NCI-H1417 (cell line): ENCODE data around the gene VWA8.
"Not testable (repeated sequence)": the region's sequence is repeated elsewhere in the genome, so short reads cannot be mapped to it uniquely, and the experiment has no call there.

Source experiments
- DNase-seq, 3 experiments: peaks; one replicate each; lab custom pipeline; 2025; lab: John Stamatoyannopoulos, UW

The VWA8 gene

DNA sequence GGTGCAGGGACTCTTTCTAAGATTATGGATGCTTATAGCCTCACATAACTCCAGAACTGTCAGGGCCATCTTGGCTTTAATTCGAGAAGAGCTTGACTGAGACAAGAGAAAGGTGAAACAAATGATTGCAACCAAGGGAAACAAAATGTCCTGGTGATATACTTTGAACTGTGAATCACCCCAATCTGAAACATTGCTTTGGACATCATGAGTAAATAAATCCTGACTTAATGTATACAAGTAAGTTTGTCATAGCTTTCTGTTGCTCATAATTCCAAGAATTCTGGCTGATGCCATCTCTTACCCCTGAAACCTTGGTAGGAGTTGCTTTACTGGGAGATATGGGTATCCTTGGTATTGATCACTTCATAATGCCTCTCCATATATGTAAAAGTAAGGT lies 5.8 kb upstream of the VWA8 start:
- DNase-seq, result no peak

DNA sequence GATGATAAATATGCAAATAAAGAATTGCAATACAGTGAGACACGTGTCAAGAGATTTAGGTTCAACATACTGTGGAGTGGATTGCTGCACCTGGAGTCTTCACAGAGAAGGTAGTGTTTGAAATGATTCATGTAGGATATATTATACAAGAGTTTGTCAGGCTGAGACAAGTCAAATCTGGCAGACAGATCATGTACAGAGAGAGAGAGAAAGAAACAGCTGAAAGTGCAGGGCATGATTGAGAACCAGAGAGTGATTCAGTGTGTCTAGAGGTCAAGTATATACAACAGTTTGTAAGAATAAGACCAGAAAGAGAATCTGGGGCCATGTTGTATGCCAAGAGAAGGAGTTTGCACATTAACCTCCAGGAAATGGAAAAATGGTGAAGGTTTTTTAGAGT lies 2.1 kb upstream of the VWA8 start:
- DNase-seq, result no peak

DNA sequence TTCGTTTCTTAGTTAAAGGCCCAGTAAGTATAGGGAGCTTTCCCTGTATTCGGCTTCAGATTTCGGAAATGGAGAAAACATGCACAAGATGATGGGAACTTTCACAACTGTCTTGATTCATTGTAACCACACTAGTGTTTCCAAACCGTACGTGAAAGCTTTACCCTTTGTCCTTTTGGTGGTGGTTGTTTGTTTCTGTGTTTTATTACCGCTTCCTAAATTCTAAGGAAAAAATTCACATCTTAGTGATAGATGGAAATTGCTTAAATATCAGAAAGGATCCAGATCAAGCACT lies 504 bp upstream of the VWA8 start:
- no peak for DNase-seq

DNA sequence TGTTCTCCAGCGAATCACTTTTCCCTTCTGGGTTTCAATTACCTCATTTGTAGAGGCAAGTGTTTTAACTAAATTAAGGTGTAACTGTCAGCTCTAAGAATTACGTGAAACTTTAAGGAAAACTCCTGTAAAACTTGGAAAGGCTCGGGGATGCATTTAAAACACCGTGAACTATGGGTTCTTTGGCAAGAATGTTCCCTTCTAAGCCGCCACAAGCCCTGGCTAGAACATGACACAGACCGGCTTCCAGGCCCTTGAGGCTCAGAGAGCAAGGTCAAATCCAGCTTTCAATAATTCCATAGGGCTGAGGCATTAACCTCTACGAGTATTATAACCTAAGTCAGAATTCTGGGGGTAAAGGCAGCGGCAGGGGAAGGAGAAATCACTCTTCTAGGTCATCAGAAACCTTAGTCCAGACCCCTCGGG lies 685 bp downstream of the VWA8 start:
- peak in 2 of 3 experiments; percentile 27 to 66 for DNase-seq

DNA sequence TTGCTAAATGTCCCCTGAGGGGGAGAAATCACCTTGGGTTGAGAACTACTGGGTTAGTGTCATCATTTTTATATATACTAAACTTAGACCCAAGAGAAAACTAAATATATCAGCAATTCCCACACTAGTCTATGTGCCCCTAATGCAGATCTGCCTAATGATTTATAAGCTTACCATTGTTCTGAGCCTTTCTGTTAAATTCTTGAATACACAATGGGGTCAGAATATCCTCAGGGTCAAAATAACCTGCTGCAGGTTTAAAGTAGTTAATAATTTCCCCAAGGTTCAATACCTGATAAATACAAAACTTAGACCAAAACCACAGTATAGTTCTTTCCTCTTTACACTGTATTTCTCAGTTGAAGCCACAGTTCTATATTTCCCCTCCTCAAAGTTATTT lies 4.6 kb downstream of the VWA8 start:
- DNase-seq, result no peak

DNA sequence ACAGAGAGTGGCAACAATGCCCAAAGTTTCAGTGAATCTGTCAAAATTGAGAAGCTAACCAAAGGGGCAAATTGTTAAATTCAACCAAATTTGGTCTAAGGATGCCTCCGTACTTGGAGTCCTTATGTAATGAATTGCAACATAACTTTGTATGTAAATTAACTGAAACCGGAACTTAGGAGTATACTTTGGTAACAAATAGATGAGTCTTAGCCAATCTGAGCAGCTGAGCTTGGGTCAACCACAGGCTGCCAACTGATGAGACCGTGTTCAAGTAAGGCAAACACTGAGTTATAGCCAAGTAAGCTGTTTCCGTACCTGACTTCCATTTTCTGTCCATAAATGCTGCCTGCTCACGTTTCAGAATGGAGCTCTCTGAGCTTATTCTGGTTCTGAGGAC lies 5.3 kb downstream of the VWA8 start:
- DNase-seq, result no peak

DNA sequence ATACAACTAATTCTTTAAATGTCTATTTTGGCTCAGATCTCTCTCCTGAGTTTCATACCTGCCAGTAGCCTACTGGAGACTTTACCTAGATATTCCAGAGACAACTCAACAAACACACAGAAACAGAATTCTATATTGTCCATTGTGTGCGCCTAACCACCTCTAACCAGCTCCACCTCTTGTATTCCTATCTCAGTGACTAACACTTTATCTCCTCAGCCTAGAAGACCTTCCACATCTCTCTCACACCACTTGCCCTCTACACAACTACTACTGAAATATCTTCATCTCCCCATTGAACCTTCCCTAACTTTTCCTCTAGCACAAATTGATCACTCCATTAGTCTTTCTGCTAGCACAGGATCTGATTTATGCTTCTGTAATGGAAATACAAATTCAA lies 6.7 kb downstream of the VWA8 start:
- DNase-seq, result no peak

DNA sequence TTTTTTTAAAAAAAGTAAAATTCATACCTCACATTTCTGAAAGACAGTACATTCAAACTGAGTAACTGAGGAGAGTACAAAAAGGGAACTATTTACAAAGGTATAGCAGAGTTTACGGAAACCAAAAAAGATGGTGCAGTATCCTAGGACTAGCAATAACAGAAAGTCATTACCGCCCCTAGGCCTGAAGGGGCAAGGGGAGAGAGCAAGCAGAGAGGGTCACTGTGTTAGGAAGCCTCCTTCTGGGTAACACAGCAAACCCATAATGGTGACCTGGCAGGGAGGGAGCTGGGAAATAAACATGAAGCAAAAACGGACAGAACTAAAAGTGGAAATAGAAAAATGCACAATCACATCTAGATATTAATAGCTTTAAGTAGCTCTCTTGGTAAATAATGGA lies 8.2 kb downstream of the VWA8 start:
- no peak for DNase-seq

DNA sequence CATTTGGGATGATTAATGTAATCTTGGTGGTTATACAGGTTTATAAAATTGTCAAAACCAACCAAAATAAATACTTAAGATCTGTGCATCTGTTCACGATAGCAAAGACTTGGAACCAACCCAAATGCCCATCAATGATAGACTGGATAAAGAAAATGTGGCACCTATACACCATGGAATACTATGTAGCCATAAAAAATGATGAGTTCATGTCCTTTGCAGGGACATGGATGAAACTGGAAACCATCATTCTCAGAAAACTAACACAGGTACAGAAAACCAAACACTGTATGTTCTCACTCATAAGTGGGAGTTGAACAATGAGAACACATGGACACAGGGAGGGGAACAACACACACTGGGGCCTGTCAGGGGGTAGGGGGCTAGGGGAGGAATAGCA lies 11.8 kb downstream of the VWA8 start:
- not testable (repeated sequence) for DNase-seq

DNA sequence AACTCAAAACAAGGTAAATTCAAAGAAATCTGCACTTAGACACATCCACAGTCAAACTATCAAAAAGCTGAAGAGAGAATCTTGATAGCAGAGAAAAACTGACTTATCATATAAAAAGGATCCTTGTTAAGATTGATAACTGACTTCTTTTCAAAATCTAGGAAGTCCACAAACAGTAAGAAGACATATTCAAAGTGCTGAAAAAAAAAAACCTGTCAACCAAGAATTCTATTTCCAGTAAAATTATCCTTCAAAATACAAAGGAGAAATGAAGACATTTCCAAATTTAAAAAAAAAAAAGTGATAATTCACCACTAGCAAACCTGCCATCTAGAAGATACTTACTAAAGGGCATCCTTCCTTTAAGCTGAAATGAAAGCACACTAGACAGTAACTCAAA lies 15.0 kb downstream of the VWA8 start:
- DNase-seq, result no peak

DNA sequence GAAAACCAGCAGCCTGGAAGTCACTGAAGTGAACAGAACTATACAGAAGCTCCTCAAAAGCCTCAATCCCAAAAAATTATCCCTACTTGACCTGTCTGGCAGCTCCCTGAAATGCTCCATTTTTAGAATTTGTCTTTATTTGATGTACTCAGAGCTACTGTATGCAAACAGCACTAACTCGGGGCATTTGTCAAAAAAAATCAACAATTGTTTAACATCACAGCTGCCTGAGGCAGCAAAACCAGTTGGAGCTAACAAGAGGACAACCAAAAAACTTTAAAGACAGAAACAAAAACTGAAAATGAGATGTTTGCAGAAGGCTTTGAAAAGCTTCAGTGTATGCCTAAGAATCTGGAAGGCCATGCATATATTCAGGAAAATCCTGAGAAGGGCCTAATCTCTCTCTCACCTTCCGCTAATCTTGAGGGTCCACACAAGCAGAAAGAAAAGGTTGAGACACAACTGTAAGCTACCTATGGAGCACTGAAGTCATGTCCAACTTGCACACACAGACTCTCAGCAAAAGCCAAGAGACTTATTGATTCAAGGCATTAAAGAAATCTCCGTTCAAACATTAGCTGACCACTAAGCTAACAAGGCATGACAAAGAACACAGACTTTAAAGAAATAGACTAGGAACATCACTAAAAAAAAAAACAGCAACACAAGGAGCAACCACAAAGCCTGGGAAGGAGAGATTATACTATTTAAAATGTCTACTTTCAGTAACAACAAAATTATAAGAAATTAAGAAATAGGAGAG lies 16.1 kb downstream of the VWA8 start:
- DNase-seq, result no peak

DNA sequence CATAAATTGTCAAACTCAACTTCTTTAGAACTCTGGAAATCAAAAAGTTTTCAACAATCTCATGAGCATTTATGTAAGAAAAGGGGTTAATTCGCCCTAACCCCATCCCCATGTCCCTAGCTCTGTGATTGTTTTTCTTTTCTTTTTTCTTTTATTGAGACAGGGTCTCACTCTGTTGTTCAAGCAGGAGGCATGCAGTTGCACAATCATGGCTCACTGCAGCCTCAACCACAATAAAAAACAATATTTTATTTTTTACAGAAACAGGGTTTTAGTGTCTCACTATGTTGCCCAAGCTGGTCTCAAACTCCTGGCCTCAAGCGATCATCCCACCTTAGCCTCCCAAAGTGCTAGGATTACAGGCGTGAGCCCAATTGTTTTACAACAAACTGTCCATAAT lies 16.7 kb downstream of the VWA8 start:
- DNase-seq, result no peak

DNA sequence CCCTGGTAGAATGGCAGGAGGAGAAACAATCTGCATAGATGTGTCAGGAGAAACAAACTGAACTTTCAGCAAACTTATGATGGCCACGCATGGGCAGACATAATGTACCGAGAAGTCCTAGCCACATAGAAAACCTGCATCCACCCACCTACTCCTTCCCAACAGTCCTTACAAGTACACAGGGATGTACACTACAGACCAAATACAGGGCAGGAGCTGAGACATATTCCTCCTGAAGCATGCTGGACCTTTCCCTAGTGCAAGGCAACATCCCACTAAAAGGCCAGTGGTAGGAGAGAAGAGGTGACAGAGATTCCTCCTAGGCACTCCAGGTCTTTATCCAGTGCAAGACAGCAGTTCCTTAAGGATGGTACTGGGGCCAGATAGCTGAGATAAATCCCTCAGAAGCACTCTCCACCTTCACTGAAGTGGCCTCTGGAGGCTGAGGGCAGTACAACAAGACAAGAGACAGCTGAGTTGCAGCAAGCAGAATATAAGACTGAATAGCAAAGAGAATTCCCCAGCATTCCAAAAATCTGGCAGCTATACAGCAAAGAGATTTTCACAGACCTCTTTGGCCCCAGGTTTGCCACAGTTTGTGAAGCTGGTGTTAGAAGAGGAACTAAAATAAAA lies 18.3 kb downstream of the VWA8 start:
- DNase-seq, result peak in 1 of 3 experiments; percentile 16

DNA sequence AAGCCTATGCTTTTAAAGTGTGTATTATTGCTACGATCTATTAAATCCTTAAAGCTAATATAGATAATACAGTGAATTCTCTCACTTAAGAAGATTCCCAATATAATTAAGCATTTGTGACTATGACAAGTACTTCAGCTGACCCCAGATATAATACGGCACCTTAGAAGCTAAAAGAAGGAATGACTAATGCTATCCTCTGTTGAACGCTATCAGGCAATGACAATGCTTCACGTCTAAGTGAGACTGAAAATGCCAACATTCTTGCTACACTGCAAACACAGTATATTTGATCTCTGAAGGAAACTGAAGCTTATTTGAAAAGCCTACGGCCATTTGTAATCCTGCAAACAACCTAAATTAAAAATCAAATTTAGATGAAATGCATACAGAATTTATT lies 19.7 kb downstream of the VWA8 start:
- no peak for DNase-seq

DNA sequence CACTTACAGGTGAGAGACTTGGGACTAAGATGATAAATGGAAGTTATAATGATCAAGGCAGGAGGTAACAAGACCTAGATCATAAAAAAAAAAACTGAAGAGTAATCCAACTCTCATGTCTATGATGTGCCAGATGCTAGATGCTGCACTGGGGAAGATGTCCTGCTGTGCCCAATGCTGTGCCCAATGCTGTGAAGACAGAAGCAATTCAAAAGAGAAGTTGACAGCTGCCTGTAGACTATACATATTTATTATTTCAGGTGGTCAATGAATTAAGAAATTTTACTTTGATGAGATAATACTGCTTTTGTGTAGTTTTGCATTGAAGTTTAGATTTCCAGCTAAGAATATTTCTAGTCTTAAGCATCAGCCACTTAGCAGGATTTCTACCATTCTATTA lies 21.5 kb downstream of the VWA8 start:
- DNase-seq, result peak in 1 of 3 experiments; percentile 6

DNA sequence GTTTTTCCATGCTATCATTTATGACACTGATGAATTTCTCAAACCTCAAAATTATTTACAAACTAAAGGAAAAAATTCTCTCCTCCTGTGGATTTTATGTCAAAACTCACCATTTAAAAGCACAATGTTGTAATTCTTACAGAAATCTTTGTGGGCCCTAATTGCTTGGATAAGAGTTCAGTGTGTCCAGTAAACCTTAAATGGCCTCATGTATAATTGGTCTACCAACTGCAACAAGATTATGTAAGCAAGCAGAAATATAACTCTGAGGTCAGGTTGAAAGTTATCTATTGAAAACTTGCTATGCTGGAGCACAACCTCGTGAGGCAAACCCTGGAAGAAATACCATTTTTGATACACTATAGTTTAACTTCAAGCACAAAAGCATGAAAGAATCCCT lies 22.0 kb downstream of the VWA8 start:
- no peak for DNase-seq

DNA sequence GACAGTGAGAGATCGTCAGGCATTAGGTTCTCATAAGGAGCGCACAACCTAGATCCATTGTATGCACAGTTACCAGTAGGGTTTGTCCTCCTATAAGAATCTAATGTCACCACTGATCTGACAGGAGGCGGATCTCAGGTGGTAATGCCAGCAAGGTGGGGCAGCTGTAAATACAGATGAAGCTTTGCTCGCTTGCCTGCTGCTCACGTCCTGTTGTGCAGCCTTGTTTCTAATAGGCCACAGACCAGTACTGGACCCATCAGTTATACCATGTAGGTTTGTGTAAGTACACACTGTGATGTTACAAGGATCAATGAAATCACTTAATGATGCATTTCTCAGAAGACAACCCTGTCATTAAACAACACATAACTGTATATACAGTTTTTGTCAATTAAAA lies 23.5 kb downstream of the VWA8 start:
- DNase-seq, result no peak

DNA sequence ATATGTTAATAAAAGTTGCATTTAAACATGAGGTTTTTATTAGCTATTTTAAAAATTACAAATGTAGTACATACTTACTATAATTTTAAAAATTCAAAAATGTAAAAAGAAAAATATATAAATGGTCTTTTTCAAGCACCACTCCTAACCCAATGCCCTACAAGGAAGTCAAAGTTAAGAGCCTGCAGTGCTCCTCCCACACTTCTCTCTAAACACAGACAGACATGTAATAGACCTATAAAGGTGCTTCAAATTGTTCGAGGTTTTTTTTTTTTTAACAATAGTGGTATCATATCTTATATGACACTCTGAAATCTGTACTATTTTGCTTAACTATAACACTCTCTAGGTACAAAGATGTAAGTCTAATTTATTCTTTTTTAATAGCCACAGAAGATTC lies 25.4 kb downstream of the VWA8 start:
- DNase-seq, result no peak

DNA sequence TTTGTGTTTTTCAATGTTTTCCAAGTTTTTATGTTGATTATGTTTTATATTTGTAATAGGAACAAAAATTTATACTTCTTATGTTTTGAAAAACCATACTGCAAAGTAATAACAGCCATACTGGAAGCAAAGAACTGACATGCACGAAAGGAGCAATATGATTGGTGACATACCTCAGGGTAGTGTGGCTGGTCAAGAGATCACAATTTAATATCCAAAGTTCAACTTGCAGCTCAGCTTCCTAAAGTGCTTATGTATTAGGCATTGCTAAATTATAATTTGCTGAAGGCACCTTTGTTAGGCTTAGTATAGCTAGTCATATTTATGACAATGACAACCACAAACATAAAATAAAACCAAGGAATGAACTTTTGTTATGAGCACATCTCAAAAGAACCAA lies 25.9 kb downstream of the VWA8 start:
- no peak for DNase-seq

DNA sequence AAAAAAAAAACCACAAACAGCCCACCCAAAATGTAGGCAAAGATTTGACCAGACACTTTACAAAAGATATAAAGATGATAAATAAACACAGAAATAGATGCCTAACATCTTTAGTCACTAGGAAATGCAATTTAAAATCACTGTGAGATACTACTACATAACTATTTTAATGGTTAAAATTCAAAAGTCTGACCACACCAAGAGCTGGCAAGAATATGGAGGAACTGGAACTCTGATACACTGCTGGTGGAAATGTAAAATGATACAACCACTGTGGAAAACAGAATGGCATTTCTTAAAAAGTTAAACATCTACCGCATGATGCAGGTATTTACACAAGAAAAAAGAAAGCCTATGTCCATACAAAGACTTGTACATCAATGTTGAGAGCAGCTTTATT lies 26.8 kb downstream of the VWA8 start:
- no peak for DNase-seq

DNA sequence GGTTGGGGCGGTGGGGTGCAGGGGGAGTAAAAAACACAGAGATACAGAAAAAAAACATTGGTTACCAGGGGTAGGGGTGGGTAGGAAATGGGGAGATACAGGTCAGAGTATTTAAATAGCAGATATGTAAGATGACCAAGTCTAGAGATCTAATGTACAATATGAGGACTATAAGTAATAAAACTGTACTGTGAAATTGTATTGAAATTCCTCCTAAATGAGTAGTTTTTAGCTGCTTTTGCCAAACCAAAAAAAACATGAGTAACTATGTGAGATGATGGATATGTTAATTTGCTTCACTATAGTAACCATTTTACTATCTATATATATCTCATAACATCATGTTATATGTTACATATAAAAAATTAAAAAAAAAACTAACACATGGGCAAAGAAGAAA lies 29.6 kb downstream of the VWA8 start:
- DNase-seq, result no peak

DNA sequence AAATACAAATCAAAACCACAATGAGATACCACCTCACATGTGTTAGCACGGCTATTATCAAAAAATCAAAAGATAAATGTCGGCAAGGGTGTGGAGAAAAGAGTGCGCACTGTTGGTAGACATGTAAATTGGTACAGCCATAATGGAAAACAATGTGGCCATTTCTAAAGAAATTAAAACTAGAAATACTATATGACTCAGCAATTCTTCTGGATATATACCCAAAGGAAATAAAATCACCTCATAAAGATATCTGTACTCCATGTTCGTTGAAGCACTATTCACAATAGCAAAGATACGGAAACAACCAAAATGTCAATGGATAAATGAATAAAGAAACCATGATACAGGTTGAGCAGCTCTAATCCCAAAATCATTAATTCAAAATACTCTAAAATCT lies 30.8 kb downstream of the VWA8 start:
- DNase-seq, result no peak

DNA sequence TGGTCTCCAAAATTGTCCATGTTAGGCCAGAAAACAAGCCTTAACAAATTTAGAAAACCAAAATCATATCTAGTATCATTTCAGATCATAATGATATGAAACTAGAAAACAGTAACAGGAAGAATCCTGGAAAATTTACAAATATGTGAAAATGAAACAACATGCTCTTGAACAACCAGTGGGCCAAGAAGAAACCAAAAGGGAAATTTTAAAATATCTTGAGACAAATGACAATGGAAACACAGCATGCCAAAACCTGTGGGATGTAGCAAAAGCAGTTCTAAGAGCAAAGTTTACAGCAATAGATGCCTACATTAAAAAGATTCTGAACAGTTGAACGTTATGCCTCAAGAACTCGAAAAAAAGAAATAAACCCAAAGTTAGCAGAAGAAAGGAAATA lies 32.6 kb downstream of the VWA8 start:
- DNase-seq, result no peak

DNA sequence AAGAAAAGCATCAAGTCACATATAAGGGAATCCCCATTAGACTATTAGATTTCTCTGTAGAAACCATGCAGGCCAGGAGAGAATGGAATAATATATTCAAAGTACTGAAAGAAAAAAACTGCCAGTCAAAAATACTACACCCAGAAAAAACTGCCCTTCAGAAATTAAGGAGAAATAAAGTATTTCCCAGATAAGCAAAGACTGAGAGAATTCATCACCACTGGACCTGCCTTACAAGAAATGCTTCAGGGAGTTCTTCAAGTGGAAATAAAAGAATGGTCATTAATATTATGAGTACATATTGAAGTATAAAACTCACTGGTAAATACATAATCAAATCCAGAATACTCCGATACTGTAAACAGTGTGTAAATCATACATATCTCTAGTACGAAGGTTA lies 35.9 kb downstream of the VWA8 start:
- no peak for DNase-seq
